GM18861 (cell line): Measurements from ENCODE around the gene POLG2.
A peak's percentile ranks its signal among the peaks of the same experiment; 100 is the strongest.
"Not testable (repeated sequence)": the region's sequence is repeated elsewhere in the genome, so short reads cannot be mapped to it uniquely, and the experiment has no call there.

Experiments
- ATAC-seq: cut with Tn5 transposase; IDR thresholded peaks from one replicate; pipeline ENCODE4 v1.9.1; 2021; ENCODE audit not compliant: unreplicated experiment

Gene POLG2

GRCh38 chr17:64491034-64491860 lies 5.6 kb downstream of the POLG2 start:
- no peak for ATAC-seq

DNA sequence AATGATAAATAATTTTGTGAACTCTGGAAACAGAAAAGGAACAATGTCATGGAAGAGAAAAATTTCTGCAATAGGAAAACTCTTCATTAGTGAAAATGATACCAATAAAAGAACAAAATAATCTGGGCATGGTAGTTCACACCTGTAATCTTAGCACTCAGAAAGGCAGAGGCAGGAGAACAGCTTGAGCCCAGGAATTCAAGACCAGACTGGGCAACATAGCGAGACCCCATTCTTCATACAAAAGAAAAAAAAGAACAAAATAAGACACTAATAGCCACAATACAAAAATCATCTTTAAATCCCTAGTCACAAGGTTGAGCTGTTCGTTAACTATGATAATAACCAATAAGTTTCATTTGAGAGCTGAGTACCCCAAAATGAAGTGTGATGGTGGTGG lies 8.6 kb downstream of the POLG2 start:
- ATAC-seq = no peak

- no peak for ATAC-seq
These were observed 12.5 kb downstream of the POLG2 start for GRCh38 chr17:64484380-64484779.

DNA sequence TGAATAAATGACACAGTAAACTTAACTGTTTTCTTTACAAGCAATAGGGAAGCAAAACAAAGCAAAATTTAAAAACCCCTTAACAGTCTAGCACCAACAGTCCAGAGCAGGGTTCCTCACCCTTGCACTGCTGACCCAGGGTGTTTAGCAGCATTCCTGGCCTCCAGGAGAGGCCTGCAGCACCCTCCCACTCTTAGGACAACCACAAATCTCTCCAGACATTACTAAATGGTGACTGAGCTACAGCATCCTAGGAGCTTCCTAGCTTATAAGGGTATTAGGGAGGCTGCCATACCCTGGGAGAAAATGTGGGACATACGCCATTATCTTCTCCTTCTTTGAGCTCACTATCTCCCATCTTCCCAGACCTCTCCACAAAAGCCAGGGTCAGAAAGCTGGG lies 15.9 kb downstream of the POLG2 start:
- no peak for ATAC-seq

- no peak for ATAC-seq
These were observed 19.0 kb downstream of the POLG2 start for GRCh38 chr17:64477849-64478248.

DNA sequence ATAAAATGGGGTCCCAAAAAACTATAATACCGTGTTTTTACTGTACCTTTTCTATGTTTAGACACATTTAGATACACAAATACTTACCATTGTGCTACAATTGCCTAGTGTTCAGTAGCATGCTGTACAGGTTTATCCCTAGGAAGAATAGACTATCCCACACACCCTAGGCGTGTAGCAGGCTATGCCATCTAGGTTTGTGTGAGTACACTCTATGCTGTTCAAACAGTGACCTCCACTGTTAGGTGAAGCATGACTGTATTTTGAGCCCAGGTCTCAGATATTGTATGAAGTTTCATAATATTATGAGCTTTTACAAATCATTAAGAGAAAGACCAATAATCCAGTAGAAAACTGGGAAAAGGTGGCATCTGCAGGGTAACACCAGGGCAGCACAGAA lies 24.3 kb downstream of the POLG2 start:
- ATAC-seq = no peak

GRCh38 chr17:64471440-64471839 lies 25.4 kb downstream of the POLG2 start:
- no peak for ATAC-seq

DNA sequence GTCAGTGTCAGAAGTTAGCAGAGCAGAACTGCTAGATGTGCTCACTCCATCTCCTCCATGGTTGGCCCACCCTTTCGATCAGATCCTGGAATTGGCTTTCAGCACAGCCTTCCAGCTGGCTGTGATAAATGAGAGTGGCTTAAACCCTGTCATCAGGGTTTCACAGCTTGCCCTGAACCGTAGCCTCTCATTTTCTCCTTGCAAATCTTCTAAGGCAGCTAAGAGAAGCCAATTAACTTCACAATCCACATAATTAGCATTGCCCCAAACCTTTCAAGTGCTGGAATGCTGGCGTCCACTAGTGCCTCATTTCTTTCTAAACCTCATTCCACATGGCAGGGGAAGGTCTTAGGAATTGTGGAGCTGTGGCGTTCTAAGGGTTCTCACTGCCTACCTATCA lies 26.2 kb downstream of the POLG2 start:
- ATAC-seq = no peak

DNA sequence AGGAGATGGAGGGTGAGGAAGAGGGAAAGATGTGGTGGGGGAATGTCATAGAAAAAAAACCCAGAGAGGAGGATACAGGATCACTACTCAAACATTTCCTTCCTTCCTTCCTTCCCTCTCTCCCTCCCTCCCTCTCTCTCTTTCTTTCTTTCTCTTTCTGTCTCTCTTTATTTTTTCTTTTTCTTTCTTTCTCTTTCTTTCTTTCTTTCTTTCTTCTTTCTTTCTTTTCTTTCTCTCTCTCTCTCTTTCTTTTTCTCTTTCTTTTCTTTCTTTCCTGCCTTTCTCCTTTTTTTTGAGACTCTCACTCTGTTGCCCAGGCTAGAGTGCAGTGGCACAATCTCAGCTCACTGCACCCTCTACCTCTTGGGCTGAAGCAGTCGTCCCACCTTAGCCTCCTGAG lies 30.0 kb downstream of the POLG2 start:
- not testable (repeated sequence) for ATAC-seq

- ATAC-seq = no peak
These were observed 30.7 kb downstream of the POLG2 start for GRCh38 chr17:64466019-64466735.

- ATAC-seq = no peak
These were observed 35.1 kb downstream of the POLG2 start for GRCh38 chr17:64461788-64462187.

- no peak for ATAC-seq
These were observed 35.9 kb downstream of the POLG2 start for GRCh38 chr17:64460955-64461354.

DNA sequence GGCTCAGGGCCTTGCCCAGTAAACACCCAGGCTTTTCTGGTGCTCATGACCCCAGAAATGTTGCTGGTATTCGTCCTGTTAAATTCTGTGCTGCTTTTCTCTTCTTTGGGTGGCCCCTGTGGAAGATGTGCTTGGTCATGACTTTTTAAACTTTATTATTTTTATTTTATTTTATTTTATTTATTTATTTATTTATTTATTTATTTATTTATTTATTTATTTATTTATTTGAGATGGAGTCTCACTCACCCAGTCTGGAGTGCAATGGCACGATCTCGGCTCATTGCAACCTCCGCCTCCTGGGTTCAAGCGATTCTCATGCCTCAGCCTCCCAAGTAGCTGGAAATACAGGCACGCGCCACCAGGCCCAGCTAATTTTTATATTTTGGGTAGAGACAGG lies 37.0 kb downstream of the POLG2 start:
- not testable (repeated sequence) for ATAC-seq

DNA sequence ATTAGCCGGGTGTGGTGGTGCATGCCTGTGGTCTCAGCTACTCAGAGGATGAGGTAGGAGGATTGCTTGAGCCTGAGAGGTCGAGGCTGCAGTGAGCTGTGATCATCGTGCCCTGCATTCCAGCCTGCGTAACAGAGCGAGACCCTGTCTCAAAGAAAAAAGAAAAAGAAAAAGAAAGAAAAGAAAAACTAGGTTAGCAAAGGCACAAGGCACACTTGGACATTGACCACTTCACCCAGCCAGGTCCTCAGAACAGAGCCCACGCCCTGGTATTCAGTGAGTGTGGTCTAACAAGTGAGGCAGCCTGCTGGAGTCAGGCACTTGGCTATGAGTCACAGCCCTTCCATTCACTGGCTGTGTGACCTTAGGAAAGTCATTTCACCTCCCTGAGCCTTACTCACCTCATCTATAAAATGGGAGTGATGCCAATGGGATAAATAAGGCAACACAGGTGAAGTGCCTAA lies 37.5 kb downstream of the POLG2 start:
- ATAC-seq = no peak

- no peak for ATAC-seq
These were observed 38.1 kb downstream of the POLG2 start for GRCh38 chr17:64458756-64459155.

- no peak for ATAC-seq
These were observed 39.7 kb downstream of the POLG2 start for GRCh38 chr17:64457156-64457555.

DNA sequence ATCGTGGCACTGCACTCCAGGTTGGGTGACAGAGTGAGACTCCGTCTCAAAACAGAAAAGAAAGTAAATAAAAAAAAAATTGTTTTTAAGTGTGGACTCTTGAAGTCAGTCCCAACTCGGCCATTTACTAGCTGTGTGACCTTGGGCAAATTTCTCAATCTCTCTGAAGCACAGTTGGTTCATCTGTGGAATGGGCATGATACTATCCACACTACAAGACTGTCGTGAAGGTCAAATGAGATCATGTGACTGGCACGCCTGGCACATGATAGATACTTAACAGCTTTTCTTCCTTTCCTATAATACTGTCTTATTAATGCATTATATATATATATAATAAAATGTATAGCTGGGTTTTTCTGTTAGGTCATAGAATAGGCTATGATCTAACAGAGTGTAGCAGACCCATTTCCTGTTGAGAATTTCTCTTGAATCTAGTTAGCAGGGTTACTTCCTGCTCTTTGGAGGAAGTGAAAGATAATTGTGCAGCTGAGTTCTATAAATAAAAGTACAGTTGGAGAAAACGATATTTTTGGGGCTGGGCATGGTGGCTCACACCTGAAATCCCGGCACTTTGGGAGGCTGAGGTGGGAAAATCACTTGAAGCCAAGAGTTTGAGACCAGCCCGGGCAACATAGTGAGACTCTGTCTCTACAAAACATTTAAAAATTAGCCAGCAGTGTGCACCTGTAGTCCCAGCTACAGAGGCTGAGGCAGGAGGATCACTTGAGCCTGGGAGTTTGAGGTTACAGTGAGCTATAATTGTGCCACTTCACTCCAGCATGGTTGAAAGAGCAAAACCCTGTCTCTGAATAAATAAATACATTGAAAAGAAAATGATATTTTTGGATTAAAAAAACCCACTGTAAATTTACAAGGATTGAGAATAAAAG lies 40.6 kb downstream of the POLG2 start:
- ATAC-seq = no peak

DNA sequence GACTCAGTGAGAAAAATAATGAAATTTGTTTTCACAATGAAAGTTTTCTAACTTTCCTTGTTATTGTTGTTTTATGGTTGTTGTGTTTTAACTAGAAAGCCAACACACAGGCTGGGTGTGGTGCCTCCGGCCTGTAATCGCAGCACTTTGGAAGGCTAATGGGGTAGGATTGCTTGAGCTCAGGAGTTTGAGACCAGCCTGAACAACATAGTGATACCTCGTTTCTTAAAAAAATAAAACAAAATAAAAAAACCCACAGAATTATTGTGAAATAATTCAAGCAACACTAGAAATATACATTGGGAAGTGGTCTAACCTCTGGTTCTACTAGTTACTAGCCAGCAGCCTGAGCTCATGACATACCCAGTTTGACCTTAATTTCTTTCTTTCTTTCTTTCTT lies 47.3 kb downstream of the POLG2 start:
- ATAC-seq = no peak

DNA sequence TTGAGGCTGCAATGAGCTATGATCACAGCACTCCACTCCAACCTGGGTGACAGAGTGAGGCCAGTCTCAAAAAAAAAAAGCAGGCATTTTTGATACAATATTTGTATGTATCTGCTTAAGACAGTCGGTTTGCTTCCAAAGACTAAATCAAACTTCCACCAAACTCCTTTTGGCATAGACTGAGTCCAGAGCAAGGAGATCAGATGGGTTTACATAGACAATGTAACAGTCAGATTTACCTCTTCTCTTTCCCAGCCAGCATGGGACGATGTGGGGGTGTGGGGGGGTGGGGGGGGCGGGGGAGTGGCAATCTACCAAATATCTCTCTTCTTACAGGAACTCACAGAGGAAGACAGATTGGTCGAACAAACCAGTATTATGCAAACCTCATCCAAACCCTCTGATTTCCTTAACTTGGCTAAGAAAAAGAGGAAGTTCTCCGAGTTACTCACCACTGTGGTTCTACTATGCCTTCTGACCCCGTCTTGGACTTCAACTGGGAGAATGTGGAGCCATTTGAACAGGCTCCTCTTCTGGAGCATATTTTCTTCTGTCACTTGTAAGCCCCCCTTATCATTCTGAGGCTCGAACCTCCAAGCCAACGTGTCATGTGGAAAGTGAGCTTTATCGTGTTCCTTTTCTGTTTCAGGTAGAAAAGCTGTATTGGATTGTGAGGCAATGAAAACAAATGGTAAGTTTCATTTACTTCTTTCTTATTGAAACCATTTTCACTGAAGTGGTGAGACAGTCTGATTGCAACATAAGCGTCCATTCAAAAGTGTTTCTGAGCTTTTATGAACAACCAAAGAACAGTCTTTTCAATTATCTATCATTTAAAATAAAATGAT lies 48.0 kb downstream of the POLG2 start, which contains the start of gene MILR1:
MILR1 (plus strand) TSS at position 451 of the 848 bp plus-strand sequence; CDS start at position 505, 54 bp downstream.
- ATAC-seq = peak; percentile 45

DNA sequence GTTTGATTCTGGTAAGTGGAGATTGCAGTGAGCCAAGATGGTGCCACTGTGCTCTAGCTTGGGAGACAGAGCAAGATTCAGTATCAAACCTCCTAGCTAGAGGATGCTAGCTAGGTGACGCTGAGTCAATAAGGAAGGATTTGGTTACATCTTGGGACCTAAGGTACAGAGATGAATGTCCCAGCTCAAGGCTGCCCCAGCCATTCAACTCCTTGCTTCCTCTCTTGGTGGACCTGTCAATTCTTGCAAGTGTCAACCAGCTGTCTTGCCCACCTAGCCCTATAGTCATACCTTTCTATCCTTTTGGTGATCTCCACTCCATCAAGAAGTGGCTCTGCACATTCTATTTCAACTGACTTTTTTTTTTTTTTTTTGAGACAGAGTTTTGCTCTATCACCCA lies 49.3 kb downstream of the POLG2 start:
- no peak for ATAC-seq
